HG03342 (cell line): ENCODE data around the gene TFPT.

ENCODE experiments used
- ATAC-seq: cut with Tn5 transposase; IDR thresholded peaks from one replicate; pipeline ENCODE4 v1.9.1; 2021; ENCODE audit warnings: mild to moderate bottlenecking, moderate library complexity; ENCODE audit not compliant: unreplicated experiment

The TFPT gene

DNA sequence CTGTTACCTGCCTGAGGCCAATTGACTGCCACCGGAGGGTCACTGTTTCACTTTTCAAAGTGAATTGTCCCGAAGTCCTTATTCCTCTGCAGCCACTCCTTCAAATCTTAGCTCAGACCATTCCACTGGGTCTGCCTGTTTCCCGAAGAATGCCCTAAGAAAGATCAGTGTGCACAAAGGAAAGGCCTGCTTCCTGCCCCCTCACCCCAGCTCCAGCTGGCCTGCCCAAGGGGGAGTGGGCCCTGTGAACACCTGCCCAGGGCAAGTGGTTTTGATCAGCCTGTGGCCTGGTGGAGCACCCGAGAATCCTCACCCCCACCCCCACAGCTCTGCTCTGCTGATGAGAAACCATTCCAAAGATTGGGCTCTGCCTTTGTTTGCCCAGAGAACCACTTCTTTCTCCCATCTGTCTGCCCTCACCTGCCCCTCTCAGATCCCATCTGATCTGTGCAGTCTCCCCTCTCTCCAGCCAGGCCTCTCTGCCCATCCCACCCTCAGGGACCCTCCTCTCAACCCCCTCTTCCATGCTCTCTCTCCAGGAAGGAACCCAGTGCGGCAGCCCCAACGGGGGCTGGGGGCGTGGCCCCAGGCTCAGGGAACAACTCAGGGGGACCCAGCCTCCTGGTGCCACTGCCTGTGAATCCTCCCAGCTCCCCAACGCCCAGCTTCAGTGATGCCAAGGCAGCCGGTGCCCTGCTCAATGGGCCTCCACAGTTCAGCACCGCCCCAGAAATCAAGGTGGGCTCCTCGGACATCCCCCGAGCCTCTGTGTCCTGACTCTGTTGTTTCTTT is 33.8 kb upstream of the TFPT start:
- no peak for ATAC-seq

GRCh38 chr19:54148158-54148557 is 32.7 kb upstream of the TFPT start:
- ATAC-seq = no peak

DNA sequence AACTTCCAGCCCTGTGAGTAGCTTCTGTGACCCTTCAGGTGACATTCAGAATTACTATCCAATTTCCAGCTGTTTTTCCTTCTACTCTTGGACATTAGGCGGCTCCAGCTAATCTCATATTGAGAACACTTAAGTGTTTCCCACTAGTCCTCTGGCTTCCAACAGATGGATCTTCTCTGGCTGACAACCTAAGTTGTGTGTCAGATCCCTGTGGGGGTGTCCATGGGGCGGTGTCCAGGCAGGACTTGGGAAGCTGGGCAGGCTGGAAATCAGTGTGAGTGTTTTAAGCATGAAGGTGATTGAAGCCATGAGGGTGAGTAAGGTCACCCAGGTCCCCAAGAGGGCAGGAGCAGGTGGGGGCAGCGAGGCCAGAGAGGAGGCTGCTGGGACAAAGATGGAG is 32.2 kb upstream of the TFPT start:
- no peak for ATAC-seq

- no peak for ATAC-seq
Measured at GRCh38 chr19:54145541-54146158, 30.2 kb upstream of the TFPT start.

DNA sequence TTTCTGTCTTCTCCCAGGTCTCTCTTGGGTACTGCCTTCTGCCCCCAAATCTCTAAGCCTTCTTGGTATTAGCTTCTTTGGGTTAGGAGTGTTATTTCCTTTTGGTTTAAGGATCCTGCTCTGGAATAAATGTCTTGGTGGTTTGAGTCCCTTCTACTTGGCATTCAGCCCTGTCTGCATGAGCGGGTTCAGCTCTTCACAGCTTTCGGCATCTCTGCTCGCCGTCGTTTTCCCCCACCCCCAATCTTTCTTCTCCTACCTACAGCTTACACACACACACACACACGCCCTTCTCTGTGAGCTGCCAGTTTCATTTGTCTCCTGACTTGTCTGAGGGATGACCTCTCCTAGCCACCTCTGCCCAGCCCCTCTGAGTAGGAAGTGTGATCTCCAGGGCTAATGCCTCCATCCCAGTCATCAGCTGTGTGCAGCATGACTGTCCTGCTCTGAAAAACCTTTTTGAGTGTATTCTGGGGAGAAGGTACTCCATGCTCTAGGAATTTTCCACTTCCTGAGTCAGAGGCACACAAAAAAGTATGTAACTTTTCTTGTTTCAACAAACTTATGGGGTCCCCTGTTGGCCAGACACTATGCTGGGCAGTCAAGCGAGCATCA is 26.8 kb upstream of the TFPT start:
- ATAC-seq = no peak

DNA sequence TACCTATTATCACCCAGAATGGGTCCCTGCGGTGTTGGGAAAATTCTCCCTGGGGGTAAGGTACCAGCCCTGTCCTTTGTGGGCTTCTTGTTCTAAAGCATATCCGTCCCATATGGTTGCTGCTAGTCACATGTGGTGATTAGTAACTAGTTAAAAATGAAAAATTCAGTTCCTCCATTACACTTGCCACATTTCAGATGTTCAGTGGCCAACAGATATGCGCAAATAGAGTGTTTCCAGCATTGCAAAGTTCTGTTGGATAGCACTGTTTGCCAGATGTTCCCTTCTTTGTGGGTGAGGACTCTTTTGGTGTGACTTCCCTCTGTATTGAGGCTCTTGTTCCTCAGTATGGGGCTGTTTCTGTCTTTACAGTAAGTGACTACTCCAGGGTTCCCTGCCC is 25.9 kb upstream of the TFPT start:
- ATAC-seq = no peak

GRCh38 chr19:54138489-54139256 is 23.2 kb upstream of the TFPT start:
- ATAC-seq = no peak

DNA sequence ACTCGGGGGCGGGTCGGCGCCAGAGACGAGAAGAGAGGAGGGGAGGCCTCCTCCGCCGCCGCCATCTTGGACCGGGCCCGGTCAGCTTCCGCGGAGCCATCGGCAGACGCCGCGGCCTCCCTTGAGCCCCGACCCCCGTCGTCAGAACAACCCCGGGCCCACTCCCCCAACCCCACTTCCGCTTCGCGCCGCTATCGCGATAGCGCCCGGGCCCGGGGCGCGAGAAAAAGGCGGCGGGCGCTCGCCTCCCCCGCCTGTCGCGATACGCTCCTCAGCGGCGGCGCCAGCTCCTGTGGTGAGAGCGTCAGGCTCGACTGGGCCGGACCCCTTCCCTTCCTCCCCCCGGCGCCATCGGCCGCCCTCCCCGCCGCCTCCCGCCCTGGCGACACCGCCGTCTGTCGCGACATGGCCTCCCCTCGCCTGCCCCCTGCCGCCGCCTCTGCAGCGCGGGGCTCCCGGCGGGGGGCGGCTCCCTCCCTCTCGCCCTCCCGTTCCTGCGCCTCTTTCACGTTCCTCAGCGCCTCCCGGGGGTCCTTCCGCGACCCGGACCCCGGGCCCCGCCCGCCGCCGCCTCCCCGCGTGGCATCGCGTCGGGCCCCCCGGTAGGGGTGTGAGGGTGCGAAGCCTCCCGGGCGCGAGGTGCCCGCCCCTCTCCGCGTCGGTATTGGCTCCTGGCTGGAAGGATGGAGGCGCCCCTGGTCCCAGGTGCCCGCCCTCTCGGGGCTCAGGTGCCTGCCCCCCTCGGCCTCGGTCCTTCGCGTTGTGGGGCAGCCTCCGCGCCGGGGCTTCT is 22.4 kb upstream of the TFPT start, which contains the start of gene CNOT3:
CNOT3 (plus strand) TSS at position 64 of the 790 bp plus-strand sequence. CDS start 5,217 bp downstream, outside the sequence.
- ATAC-seq = no peak

GRCh38 chr19:54136864-54137698 is 21.6 kb upstream of the TFPT start:
- peak; percentile 78 for ATAC-seq

- ATAC-seq = no peak
Measured at GRCh38 chr19:54136086-54136863, 20.8 kb upstream of the TFPT start.

DNA sequence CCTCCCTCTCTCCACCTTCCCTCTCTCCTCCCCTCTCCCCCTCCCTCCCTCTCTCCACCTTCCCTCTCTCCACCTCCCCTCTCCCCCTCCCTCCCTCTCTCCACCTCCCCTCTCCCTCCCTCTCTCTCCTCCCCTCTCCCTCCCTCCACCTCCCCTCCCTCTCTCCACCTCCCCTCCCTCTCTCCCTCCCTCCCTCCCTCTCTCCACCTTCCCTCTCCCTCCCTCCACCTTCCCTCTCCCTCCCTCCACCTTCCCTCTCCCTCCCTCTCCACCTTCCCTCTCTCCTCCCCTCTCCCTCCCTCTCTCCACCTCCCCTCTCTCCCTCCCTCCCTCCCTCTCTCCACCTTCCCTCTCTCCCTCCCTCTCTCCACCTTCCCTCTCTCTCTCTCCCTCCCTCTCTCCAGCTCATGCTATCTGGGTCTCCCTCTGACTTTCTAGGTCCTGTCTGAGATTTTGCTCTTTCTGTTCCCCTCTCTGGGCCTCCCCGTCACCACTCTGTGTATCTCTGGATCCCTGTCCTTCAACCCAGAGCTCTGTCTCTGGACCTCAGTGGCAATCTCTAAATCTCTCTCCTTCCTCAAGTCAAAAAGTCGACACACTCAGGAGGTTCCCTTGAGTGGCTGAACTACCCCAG is 18.6 kb upstream of the TFPT start:
- no peak for ATAC-seq

- no peak for ATAC-seq
Measured at GRCh38 chr19:54133312-54133956, 18.0 kb upstream of the TFPT start.

GRCh38 chr19:54129617-54129996 is 14.2 kb upstream of the TFPT start:
- ATAC-seq = no peak

GRCh38 chr19:54128796-54129616 is 13.5 kb upstream of the TFPT start:
- ATAC-seq = no peak

DNA sequence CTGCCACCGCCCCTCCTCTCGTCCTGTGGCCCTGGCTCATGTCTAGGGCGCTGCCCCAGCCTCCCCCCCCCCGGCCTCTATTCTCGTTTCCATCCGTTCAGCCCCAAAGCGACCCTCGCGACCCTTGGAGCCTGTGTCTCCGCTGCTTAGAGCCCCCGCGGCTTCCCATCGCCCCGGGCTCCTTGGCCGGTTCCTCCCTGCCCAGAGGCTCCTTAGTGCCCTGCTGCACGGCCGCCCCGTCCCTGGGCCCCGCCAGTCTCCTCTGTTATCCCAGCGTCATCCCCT is 12.9 kb upstream of the TFPT start:
- no peak for ATAC-seq

DNA sequence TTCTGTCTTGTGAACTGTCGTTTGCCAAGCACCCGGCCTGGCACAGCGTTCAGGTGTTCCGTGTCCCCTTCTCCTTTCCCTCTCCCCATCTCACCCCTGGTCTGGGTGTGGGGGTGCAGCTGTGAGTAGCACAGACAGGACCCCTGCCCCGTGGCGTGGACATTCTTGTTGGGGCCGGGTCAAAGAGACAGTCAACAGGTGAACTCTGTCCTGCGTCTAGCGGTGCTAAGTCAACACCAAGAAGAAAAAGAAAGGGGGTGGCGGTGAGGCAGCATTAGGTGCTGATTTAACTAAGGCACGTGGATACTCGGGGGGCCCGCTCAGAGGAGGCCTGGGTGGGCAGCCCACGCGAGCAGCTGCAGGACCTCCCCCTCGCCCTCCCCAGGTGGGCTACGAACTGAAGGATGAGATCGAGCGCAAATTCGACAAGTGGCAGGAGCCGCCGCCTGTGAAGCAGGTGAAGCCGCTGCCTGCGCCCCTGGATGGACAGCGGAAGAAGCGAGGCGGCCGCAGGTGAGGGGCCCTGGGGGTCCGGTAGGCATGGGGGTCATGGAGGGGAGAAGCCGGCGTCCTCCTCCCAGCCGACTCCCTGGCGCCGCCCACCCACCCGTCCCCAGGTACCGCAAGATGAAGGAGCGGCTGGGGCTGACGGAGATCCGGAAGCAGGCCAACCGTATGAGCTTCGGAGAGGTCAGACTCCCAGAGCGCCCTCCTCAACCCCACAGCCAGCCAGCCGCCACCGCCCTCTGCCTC is 12.4 kb upstream of the TFPT start:
- ATAC-seq = no peak

GRCh38 chr19:54125713-54126112 is 10.3 kb upstream of the TFPT start:
- no peak for ATAC-seq
